HG02870 (cell line): ENCODE results near the gene TSPAN17.

ENCODE experiments used
- ATAC-seq: cut with Tn5 transposase; IDR thresholded peaks from one replicate; pipeline ENCODE4 v1.9.1; 2021; ENCODE audit warnings: mild to moderate bottlenecking, moderate library complexity; ENCODE audit not compliant: unreplicated experiment

Gene TSPAN17

GRCh38 chr5:176620333-176620981 lies 26.8 kb upstream of the TSPAN17 start:
- no peak for ATAC-seq

GRCh38 chr5:176621661-176622079 lies 25.6 kb upstream of the TSPAN17 start:
- no peak for ATAC-seq

- no peak for ATAC-seq
These were observed 23.1 kb upstream of the TSPAN17 start for GRCh38 chr5:176624142-176624541.

GRCh38 chr5:176624938-176625337 lies 22.3 kb upstream of the TSPAN17 start:
- no peak for ATAC-seq

GRCh38 chr5:176625512-176625911 lies 21.8 kb upstream of the TSPAN17 start:
- no peak for ATAC-seq

GRCh38 chr5:176625966-176626875 lies 21.1 kb upstream of the TSPAN17 start:
- no peak for ATAC-seq

- no peak for ATAC-seq
These were observed 20.4 kb upstream of the TSPAN17 start for GRCh38 chr5:176626876-176627236.

GRCh38 chr5:176627582-176627981 lies 19.7 kb upstream of the TSPAN17 start:
- no peak for ATAC-seq

GRCh38 chr5:176628406-176629228 lies 18.7 kb upstream of the TSPAN17 start:
- no peak for ATAC-seq

GRCh38 chr5:176629317-176629852 lies 17.9 kb upstream of the TSPAN17 start:
- ATAC-seq: no peak

- no peak for ATAC-seq
These were observed 17.2 kb upstream of the TSPAN17 start, which contains the start of the genes EIF4E1B and SNCB for GRCh38 chr5:176629853-176630680. TSS of gene EIF4E1B (plus strand) at chr5:176630675. CDS start at chr5:176642788, 12,113 bp downstream. TSS of gene SNCB (minus strand) at chr5:176630534. CDS start at chr5:176629654, 880 bp downstream.

GRCh38 chr5:176630681-176631222 lies 16.5 kb upstream of the TSPAN17 start:
- ATAC-seq: no peak

GRCh38 chr5:176631383-176632200 lies 15.7 kb upstream of the TSPAN17 start:
- no peak for ATAC-seq

GRCh38 chr5:176632745-176633144 lies 14.5 kb upstream of the TSPAN17 start:
- no peak for ATAC-seq

- no peak for ATAC-seq
These were observed 13.7 kb upstream of the TSPAN17 start for GRCh38 chr5:176633598-176633997.

- ATAC-seq: no peak
These were observed 10.9 kb upstream of the TSPAN17 start for GRCh38 chr5:176636426-176636825.

GRCh38 chr5:176637556-176637955 lies 9.7 kb upstream of the TSPAN17 start:
- ATAC-seq: no peak

- no peak for ATAC-seq
These were observed 8.8 kb upstream of the TSPAN17 start for GRCh38 chr5:176638437-176638836.

- no peak for ATAC-seq
These were observed 8.1 kb upstream of the TSPAN17 start for GRCh38 chr5:176639208-176639607.
